ENCODE results near the gene TRIM75.
"Not testable (repeated sequence)": the region's sequence is repeated elsewhere in the genome, so short reads cannot be mapped to it uniquely, and the experiment has no call there.

TRIM75 gene

DNA sequence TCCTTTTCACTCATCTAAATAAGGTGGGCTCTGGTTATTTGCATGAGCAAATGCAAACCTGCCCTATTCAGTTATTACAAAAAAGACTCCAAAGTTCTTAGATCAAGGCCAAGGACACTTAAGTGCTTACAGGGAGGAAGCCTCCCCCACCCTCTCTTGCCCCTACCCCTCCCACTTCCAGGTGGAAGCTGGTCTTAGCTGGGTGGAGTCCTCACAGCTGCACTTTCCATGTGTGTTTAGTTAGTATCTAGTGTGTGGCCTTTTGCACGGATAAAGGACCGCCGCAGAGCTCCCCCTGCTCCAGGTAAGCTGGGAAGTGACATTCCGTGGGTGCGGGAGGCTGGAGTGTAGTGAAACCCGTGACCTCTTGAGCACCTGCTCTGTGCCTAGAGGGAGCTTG lies at the start of gene TRIM75:
TSS of gene TRIM75 (plus strand) at position 222 of the 400 bp plus-strand sequence. CDS start 5,282 bp downstream, outside the sequence.
- no peak for DNase-seq (ENCODE audit: low read depth in 2 of 2)

GRCh38 chr4:165005352-165005925 lies 48.2 kb upstream of the TRIM75 start:
- DNase-seq (ENCODE audit: low read depth in 2 of 2) = no peak

DNA sequence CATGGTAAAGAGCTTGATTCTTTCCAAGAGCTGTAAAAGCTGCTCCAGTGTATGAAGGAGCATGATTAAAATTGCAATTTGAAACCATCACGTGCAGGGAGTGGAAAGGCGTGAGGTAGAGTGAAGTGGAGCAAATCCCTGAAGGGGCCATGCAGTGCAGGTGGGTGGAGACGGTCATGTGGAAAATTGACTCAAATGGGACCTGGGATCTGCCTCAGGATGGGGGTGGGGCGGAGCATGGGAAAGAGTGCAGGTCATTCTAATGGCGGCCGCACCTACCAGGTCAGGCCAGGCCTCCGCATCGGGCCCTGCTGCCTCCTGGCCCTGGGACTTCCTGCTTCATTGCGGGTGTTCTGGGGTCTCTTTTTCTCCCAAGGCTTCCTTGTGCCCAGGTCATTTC lies 47.2 kb upstream of the TRIM75 start:
- DNase-seq (ENCODE audit: low read depth in 2 of 2) = no peak

DNA sequence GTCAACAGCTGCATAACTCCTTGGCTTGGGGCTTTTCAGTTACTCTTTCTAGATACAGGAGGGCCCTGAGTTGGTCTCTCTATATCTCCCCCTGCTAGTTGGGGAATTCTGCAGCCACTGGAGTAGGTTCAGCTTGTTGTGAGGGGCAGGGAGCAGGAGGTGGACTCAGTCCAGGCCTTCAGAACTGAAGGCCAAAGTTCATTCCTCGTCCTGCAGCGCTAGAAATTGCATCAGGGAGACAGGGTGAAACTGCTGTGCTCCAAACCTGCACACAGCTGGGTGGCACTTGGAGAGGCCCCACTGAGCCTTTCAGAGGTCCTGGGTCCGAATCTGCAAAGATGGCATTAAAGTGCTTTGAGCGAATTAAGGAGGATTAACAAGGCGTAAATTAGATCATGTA lies 46.8 kb upstream of the TRIM75 start:
- no peak for DNase-seq (ENCODE audit: low read depth in 2 of 2)

DNA sequence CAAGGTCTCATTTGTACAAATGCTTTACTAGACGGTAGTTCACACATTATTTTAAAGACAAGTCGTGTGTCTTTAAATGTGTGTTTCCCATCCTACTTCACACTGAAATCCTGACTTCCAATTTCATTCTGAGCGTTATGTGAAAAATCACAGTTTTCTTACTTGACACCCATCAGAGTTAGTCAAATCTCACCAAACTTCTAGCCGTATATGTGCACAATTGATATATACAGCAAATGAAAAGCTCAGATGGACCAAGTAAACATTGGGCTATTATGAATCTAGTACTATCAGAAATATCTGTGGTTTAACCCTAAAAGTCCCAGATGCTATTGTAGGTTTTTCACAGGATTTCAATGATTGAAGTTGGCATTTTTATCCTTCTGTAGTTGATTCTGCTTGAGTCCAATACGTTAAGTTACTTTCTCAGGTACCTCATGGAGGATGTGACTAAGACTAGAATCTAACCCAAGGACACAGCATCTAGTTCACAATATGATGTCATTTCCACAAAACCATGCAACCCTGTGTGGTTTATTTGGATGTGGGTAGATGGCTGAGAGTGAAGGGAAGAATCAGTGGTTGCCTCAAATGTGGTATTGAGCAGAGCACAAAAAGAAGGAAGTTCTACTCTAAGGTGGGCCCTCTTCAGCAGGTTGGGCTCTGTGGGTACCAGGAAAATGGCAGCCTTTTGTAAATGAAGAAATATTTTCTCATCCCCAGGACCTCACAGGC lies 44.0 kb upstream of the TRIM75 start:
- peak in 1 of 2 donors; percentile 9 for DNase-seq (ENCODE audit: low read depth in 2 of 2)

- no peak for DNase-seq (ENCODE audit: low read depth in 2 of 2)
Measured at GRCh38 chr4:165010487-165010886, 43.2 kb upstream of the TRIM75 start.

- no peak for DNase-seq (ENCODE audit: low read depth in 2 of 2)
Measured at GRCh38 chr4:165010991-165011390, 42.7 kb upstream of the TRIM75 start.

GRCh38 chr4:165011403-165011802 lies 42.3 kb upstream of the TRIM75 start:
- DNase-seq (ENCODE audit: low read depth in 2 of 2) = no peak

GRCh38 chr4:165013691-165014090 lies 40.0 kb upstream of the TRIM75 start:
- DNase-seq (ENCODE audit: low read depth in 2 of 2) = no peak

DNA sequence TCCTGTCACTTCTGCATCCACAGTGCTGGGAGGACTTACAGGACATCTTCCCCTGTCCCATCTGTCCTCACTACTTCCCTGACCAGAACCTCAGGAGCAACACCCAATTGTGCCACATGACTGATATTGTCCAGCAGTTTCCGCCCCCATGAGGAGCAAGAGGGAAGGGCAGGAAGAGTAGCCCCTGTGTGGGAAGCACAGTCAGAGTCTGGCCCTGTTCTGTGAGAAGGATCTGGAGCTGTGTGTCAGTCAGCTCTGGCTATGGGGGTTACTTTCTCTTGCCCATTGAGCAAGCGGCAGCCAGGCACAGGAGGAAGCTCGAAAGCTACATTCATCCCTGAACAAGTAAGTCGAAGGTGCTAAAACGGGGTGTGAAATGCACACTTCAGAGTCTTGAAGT lies 36.7 kb upstream of the TRIM75 start:
- no peak for DNase-seq (ENCODE audit: low read depth in 2 of 2)

- not testable (repeated sequence) for DNase-seq (ENCODE audit: low read depth in 2 of 2)
Measured at GRCh38 chr4:165019995-165020394, 33.7 kb upstream of the TRIM75 start.

DNA sequence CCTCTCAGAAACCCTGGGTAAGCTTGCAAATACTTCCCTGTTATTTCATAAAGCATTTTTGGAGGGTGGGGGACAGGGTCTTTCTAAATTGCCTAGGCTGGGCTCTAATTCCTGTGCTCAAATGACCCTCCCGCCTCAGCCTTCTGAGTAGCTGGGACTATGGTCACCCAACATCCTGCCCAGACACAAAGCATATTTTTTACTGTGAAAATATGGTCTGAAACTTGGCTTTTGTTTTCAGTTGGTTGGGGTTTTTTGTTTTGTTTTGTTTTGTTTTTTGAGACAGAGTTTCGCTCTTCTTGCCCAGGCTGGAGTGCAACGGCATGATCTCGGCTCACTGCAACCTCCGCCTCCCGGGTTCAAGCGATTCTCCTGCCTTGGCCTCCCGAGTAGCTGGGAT lies 27.9 kb upstream of the TRIM75 start:
- not testable (repeated sequence) for DNase-seq (ENCODE audit: low read depth in 2 of 2)

GRCh38 chr4:165027762-165028402 lies 25.8 kb upstream of the TRIM75 start:
- DNase-seq (ENCODE audit: low read depth in 2 of 2) = no peak

DNA sequence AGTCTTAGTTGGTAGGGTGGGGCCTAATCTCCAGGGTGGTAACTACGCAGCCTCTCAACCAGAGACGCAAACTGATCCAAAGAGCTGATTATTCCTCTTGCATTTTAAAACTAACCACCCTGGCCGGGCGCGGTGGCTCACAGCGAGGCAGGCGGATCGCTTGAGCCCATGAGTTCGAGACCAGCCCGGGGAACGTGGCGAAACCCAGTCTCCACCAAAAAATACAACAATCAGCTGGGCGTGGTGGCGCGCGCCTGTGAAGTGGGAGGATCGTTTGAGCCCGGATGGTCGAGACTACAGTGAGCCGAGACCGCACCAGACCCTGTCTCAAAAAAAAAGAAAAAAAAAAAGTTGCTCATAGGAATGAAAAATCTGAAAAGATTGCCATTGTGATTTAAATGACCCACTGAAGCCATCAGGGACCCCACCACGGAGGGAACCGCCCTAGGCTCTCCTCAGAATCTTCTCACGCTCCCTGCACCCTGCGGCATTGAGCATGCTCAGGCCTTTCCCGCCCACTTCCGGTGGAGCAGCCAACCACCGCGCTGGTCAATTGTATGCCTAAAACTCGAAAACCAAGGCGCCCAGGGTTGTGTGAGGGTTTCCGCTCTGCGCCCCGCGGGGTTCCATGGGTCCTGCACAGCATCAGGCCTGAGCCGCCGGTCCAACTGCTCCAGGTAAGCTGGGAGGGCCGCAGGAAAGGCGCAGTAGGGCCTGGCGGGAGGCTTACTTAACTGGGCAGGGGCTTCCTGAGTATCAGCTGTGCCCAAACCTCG lies 22.0 kb upstream of the TRIM75 start, which contains the start of gene TRIM60:
TSS of gene TRIM60 (plus strand) at position 564 of the 776 bp plus-strand sequence. CDS start 8,074 bp downstream, outside the sequence.
- DNase-seq (ENCODE audit: low read depth in 2 of 2) = no peak

DNA sequence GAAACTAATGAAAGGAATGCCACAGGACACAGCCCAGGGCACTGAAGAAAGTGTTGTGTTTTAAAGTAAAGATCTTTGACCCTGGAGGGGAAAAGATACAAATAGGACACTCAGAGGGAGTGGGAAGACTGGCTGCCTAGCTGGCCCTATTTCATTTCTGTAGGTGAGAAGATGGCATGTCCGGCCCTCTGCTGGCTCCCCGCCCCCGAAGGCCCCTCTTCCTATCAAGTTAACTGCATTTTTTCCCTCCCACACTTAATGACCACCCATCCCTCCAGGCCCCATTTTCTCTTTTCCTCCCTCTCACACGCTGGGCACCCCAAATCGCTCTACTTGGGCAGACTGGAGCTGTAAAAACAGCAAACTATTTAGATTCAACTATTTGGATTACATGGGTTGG lies 5.5 kb upstream of the TRIM75 start:
- no peak for DNase-seq (ENCODE audit: low read depth in 2 of 2)

DNA sequence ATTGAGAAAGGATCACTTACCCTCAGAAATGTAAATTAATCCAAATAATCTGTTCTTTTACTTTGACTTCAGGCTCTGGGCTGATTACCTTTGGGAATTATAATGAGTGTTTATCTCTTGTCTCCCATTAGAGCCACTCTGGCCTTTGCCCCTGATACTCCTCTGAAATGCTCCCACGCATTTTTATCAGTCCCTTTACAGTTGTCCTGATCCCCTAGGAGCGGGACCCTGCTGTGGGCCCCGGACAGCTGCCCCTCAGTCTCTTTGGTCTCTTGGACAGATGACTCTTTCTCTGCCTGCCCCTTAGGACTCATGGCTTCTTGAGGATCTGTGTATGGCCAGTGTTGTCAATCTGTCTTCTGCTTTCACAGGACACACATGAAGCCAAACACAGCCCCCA lies 1.0 kb upstream of the TRIM75 start:
- DNase-seq (ENCODE audit: low read depth in 2 of 2) = no peak

GRCh38 chr4:165055601-165056000 lies 1.9 kb downstream of the TRIM75 start:
- DNase-seq (ENCODE audit: low read depth in 2 of 2) = no peak

DNA sequence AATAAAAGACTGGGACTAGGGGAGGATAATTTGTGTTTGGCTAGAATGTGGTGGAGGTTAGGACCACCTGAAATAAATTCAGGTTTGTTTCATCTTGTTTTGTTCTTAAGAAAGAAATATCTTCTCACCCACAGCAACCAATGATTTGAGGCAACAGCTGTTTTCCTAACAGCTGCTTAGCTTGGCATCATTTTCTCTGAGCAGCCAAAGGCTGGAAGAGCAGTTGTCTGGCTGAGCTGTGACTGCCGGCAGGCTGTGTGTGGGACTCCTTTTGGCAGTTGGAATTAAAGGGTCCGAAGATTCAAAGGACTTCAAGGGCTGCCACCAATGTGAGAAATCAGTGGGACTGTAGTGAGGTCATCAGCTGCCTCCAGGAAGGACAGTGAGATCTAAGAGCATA lies 5.0 kb downstream of the TRIM75 start:
- no peak for DNase-seq (ENCODE audit: low read depth in 2 of 2)

- DNase-seq (ENCODE audit: low read depth in 2 of 2) = no peak
Measured at GRCh38 chr4:165059386-165059785, 5.7 kb downstream of the TRIM75 start.

- DNase-seq (ENCODE audit: low read depth in 2 of 2) = no peak
Measured at GRCh38 chr4:165060938-165061337, 7.3 kb downstream of the TRIM75 start.

- no peak for DNase-seq (ENCODE audit: low read depth in 2 of 2)
Measured at GRCh38 chr4:165070560-165070959, 16.9 kb downstream of the TRIM75 start.

DNA sequence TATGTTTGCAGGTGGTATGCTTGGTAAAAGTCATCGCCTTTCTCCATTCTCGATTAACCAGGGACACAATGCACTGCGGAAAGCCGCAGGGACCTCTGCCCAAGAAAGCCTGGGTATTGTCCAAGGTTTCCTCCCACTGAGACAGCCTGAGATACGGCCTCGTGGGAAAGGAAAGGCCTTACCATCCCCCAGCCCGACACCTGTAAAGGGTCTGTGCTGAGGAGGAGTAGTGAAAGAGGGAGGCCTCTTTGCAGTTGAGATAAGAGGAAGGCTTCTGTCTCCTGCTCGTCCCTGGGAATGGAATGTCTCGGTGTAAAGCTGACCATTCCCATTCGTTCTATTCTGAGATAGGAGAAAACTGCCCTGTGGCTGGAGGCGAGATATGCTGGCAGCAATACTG lies 19.7 kb downstream of the TRIM75 start:
- DNase-seq (ENCODE audit: low read depth in 2 of 2) = not testable (repeated sequence)

Data from stimulated activated CD8-positive, alpha-beta memory T cell treated with anti-CD3 and anti-CD28 coated beads, Interleukin-15, amount 100 ng/mL, for 48 hours (primary cell).